Measurements from ENCODE around the gene RPL13A. TPM values are rescaled to one million over a fixed set of nuclear protein-coding genes. Genes with fewer than 3 reads are reported as not detected.

Gene RPL13A
- total and polyA plus RNA-seq, 2 of the 13 experiments (the other 11 are each of a cell fraction or from before 2014, with no cell fraction given): 2,601 to 3,407 TPM

DNA sequence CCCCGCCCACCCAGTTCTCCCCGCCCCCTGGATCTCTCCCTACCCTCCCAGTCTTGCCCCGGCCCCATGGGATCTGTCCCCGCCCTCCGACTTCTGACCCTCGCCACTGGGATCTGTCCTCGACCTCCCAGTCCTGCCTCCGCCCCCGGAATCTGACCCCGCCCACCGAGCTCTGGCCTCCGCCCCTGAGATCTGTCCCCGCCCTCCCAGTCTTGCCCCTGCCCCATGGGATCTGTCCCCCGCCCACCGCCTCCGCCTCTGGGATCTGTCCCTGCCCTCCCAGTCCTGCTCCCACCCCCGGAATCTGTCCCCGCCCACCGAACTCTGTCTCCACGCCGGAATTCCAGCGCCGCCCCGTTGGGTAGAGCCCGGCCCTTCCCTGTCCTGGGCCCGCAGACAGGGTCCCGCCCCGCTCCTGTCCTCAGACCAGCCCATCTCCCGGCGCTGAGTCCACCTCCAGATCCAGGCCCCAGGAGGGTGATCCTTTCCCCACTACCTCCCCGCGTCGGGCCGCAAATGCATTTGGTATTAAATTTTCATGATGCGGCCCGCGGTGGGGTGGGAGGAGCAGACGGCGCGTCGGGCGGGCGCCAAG is 44.5 kb upstream of the RPL13A start (continued):
- TF ChIP-seq ZNF781 (CRISPR knock-in tag; IDR thresholded peaks at IDR 0.05; ENCODE audit: borderline replicate concordance, not compliant biosample characterization) (no peak), AHR (CRISPR knock-in tag; IDR thresholded peaks at IDR 0.05) (no peak), ZNF782 (CRISPR knock-in tag; IDR thresholded peaks at IDR 0.05; ENCODE audit: borderline replicate concordance) (no peak), ELF4 (CRISPR knock-in tag; IDR thresholded peaks at IDR 0.05; ENCODE audit: borderline replicate concordance) (no peak), ZBTB21 (CRISPR knock-in tag; IDR thresholded peaks at IDR 0.05) (no peak), HOXA7 (CRISPR knock-in tag; IDR thresholded peaks at IDR 0.05) (no peak), U2AF2 (IDR thresholded peaks at IDR 0.05; ENCODE audit: low read depth, low read length) (no peak), ZNF136 (CRISPR knock-in tag; IDR thresholded peaks at IDR 0.05; ENCODE audit: low read depth) (no peak), GATAD2A (CRISPR knock-in tag; IDR thresholded peaks at IDR 0.05) (no peak), ZBTB38 (CRISPR knock-in tag; IDR thresholded peaks at IDR 0.05) (0 out of 2 replicates have a peak, but pooled peaks have one; percentile 13), CAMTA2 (CRISPR knock-in tag; IDR thresholded peaks at IDR 0.05; ENCODE audit: borderline replicate concordance) (no peak), HCFC1 (IDR thresholded peaks at IDR 0.05; ENCODE audit: low read depth, low read length) (no peak), ZNF564 (CRISPR knock-in tag; IDR thresholded peaks at IDR 0.05) (peak; percentile 38; the same call in 1 of the 2 replicates)
- TF ChIP-seq, protein P1, sequence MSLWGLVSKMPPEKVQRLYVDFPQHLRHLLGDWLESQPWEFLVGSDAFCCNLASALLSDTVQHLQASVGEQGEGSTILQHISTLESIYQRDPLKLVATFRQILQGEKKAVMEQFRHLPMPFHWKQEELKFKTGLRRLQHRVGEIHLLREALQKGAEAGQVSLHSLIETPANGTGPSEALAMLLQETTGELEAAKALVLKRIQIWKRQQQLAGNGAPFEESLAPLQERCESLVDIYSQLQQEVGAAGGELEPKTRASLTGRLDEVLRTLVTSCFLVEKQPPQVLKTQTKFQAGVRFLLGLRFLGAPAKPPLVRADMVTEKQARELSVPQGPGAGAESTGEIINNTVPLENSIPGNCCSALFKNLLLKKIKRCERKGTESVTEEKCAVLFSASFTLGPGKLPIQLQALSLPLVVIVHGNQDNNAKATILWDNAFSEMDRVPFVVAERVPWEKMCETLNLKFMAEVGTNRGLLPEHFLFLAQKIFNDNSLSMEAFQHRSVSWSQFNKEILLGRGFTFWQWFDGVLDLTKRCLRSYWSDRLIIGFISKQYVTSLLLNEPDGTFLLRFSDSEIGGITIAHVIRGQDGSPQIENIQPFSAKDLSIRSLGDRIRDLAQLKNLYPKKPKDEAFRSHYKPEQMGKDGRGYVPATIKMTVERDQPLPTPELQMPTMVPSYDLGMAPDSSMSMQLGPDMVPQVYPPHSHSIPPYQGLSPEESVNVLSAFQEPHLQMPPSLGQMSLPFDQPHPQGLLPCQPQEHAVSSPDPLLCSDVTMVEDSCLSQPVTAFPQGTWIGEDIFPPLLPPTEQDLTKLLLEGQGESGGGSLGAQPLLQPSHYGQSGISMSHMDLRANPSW (CRISPR knock-in tag; IDR thresholded peaks at IDR 0.05; ENCODE audit: borderline replicate concordance): no peak; the same call in 1 of the 2 replicates
- TF ChIP-seq, protein P2, sequence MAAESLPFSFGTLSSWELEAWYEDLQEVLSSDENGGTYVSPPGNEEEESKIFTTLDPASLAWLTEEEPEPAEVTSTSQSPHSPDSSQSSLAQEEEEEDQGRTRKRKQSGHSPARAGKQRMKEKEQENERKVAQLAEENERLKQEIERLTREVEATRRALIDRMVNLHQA (CRISPR knock-in tag; IDR thresholded peaks at IDR 0.05): no peak

Data from HepG2 (cell line).